Activated T-cell treated with anti-CD3 and anti-CD28 coated beads, Interleukin-2, amount 50 U/mL, for 1 hour (primary cell): ENCODE data around the gene SLC6A8.
A peak's percentile ranks its signal among the peaks of the same experiment; 100 is the strongest.
"Not testable (repeated sequence)": the region's sequence is repeated elsewhere in the genome, so short reads cannot be mapped to it uniquely, and the experiment has no call there.

ENCODE experiments used
- DNase-seq: peaks from one replicate; pipeline ENCODE4 v3.0.0-alpha.2; 2020

SLC6A8 gene

DNA sequence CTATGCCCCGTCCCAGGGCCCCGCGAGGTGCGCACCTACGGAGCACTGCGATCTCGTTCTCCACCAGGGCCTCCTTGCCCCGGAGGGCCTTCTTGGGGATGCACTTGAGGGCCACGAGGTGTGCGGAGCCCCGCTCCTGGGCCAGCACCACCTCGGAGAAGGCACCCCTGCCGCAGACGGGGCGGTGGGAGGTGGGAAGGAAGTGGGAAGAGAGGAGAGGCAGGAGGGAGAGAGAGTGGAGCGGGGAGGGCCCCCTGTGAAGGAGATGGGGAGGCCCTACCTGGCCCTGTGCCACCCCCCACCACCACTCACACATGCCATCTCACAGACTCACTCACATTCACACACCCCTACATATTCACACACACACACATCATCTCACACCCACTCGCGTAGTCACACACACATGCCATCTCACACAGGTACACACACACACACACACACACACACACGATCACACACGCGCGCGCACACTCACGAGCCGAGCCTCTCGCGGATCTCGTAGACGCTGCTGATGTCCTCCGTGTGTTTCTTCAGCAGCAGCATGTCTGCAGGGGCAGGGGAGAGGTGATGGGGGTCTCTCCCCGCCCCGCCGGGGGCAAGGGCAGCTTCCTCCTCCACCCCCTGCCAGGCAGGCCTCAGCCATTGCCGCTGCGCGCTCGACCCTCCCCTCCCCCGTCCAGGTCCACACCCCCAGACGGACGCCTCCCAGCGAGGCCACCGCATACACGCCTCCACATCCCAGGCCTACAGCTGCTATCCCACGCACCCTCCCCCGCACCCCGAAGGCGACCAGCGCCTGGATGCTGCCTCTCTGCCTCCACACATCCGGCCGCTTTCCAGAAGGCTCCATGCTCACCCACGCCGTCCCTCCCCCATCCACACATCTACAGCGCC, 14.9 kb upstream of the SLC6A8 start:
- no peak for DNase-seq

DNA sequence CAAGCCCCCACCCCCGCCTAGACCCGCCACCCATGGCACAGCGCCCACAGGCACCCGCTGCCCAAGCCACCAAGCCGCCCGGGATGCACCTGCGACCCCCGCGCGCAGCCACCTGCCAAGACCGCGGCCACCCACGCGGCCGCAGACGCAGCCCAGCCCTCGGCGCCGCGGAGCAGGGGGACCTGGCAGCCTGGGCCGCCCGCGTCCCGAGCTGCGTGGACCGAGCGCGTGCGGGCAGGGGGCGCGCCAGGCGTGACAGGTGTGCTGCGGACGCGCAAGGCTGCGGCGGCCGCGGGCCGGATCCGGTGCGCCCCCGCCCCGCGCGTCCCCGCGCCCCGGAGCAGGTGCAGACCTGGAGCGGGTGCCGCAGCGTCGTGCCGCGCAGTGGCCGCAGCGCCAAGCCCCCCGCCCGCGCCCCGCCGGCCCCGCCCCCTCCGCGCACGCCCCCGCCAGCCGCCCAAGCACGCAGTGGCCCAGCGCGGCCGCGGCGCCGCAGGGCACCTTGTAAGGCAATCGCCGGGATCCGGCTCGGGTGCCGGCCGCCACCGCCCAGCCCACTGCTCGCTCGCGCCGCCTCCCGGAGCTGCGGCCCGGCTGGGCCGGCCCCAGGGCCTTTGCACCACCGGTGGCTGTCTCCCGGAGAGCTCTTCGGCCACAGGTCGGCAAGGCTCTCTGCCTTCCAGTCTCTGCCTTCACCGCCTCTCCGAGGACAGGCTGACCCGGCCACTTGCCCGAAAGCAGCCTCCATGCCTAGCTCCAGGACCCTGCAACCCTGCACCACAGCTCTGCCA, 14.1 kb upstream of the SLC6A8 start, which contains the start of gene PNCK:
Gene PNCK, minus strand, starts transcription at position 386 of the 791 bp plus-strand sequence. CDS start 737 bp downstream, outside the sequence.
- DNase-seq: no peak

DNA sequence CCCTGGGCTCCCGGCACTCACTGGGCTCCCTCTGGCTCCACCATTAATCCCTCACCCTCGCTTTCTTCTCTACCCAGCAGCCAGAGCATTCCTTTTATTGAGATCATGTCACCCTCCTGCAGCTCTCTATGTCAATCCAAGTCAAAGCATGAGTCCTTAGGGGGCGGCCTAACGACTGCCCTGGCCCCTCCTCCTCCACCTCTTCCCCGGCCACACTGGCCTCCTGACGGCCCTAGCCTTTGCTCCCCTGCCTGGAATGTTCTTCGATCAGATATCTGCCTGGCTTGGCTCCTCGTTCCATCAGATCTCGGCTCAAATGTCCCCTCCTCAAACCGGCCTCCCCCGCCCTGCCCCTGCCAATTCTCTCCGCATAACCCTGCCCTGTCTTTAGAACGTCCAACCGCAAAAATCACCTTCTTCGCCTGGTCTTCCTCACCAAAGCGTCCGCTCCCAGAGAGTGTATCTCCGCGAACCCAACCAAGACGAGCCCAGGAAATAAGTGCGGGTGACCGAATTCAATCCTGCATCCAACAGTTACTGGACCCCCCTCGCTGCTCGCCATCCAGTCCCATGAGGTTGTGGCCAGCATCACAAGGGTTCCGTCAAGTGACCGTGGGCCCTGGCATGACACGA, 13.4 kb upstream of the SLC6A8 start:
- no peak for DNase-seq

DNA sequence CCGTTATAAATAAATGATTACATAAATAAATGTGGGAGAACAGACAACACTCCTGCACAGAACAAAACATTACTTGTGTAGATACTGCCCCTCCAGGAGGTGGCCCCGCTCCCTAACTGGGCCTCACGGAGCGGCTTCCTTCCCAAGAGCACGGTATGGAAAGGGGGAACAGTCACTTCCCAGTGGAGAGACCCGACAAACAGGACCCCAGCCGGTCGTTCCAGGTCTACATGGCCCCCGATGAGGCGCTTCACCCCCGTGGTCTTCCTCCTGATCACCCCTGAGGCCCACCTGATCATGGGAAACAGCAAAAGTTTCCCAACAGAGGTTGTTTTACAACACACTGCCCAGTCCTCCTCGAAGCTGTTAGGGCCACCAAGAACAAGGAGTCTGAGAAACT, 6.6 kb upstream of the SLC6A8 start:
- DNase-seq: no peak

DNA sequence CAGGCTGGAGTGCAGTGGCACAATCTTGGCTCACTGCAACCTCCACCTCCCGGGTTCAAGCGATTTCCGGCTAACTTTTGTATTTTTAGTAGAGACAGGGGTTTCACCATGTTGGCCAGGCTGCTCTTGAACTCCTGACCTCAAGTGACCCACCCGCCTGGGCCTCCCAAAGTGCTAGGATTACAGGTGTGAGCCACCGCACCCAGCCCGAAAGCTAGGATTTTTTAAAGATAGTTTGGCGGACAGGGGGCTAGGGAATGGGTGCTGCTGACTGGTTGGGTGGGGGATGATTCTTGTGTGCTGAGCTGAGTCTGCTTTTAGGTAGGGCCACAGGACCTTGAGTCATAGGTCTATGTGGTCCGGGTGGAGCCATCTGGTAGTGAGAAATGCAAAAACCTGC, 4.2 kb upstream of the SLC6A8 start:
- DNase-seq: not testable (repeated sequence)

DNA sequence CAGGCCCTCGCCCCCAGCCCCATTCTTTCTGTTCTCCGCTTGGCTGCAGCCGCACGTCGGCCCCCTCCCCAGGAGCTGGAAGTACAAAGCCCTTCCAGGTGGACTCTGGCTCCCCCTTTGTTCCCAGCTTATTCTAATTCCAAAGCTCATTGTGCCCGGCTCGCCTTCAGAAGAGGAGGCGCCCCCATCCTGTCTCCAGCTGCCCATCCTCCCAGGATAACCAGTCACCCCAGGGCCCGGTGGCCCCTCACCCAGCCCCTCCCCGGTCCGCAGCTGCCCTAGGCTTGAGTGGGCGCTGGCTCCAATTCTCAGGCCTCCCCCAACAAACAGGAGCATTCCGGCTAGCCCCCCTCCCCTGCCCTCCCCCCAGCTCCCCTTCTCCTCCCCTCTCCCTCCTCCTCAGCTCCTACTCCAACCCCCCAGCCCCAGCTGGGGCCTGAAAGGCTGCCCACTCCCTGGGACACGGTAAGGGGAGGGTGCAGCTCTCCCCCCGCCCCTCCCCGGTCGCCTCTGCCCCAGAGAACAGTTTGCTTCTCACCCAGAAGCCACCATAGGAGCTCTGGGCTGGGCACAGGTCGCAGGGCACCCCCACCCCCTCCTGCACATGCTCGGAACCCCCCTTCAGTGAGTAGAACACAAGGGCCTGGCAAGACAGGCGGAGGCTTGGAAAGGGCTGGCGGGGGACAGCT, 3.1 kb upstream of the SLC6A8 start:
- peak; percentile 12 for DNase-seq

DNA sequence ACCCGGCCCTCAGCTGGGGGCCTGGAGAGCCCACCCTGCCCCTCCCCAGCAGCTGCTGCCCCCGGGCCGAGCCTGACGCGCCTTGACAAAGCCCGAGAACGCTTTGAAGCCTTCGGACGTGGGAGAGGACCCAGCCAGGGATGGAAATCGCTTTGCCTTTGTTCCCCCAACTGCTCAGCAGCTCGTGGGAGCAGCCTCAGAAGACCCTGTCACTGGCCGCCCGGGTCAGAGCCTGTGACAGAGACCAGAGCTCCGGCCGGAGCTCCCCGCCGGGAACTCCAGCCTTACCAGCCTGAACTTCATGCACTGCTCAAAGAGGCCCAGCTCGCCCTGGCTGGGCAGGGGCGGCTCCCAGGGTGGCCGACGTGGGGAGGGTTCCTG, 2.6 kb upstream of the SLC6A8 start:
- DNase-seq: no peak

DNA sequence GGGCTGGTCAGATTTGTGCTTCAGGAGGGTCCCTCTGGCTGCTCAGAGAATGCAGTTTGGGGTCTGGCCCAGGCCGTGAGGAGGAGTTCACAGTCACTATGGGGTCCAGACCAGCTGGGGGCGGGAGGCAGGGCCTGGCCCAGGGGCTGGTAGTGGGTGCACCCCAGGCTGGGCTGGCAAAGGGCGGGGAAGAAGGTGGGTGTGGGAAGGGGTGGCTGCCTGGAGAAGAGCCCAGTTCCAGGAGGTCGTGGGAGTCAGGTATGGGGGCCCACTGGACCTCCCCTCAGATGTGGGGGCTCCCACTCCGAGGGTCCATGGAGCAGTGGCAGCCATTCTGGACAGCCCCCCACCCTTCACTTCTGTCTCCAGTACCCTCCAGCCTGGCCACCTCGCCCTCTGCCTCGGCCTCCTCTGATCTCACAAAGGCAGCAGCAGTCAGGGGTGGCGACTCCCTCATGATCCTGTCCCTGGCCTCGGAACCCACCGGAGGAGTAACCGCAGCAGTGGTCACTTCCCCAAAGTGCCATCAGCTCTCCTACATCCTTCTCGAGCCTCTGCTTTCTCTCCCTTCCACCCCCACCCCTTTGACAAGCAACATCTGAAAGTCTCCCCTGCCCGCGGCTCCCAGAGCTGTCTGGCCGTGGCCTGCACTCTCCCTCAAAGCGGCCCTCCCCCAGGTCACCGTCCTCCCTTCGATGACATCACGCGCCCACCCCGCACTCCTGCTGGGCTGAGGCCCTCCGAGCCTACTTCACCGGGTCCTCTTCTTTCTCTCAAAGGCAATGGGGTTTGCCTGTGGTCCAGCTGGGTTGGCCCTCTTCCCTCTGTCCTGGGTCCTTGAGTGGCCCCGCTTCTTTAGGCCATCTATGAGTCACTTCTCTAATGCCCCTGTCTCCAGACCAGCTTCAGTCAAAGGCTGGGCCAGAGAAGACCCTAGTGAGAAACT, 1.7 kb upstream of the SLC6A8 start:
- no peak for DNase-seq

DNA sequence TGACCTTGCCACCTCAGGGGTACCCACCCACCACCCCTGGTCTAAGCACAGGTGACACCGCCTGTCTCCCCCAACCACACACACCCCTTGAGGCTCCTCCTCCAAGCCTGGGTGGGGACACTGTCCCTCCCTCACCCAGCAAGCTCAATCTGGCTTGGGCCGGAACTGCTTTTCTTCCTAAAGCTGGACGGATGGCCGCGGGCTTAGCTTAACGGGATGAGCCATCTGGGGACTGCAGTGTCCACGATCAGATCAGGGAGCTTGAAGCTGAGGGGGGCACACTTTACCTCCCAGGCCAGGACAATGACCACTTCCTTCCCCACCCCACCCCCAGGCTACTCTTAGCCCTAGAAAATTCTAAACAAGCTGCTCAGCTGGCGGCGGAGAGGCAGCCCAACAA, 1.0 kb upstream of the SLC6A8 start:
- no peak for DNase-seq

DNA sequence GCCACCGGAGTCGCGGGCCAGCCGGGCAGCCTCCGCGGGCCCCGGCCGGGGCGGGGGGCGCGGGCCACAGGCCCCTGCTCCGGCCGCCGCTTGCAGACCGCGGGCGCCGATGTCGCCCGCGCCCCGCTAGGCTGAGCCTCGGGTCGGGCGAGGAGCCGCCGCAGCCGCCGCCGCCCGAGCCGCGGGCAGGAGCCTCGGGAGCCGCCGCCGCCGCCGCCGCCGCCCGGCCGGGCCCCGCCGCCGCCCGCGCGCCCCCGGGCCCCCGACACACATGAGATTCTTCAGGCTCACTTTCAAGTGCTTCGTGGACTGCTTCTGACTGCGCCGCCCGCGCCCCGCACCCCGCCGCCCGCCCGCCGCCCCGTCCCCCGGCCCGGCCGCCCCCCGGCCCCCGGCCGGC, 345 bp downstream of the SLC6A8 start:
- DNase-seq: no peak

DNA sequence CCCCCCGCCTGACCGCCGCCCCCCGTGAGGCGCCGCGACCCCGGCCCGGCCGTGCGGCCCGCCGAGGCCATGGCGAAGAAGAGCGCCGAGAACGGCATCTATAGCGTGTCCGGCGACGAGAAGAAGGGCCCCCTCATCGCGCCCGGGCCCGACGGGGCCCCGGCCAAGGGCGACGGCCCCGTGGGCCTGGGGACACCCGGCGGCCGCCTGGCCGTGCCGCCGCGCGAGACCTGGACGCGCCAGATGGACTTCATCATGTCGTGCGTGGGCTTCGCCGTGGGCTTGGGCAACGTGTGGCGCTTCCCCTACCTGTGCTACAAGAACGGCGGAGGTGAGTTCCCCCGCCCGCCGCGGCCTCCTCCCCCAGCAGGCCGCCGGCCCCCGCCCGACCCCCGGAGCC, 780 bp downstream of the SLC6A8 start:
- no peak for DNase-seq

DNA sequence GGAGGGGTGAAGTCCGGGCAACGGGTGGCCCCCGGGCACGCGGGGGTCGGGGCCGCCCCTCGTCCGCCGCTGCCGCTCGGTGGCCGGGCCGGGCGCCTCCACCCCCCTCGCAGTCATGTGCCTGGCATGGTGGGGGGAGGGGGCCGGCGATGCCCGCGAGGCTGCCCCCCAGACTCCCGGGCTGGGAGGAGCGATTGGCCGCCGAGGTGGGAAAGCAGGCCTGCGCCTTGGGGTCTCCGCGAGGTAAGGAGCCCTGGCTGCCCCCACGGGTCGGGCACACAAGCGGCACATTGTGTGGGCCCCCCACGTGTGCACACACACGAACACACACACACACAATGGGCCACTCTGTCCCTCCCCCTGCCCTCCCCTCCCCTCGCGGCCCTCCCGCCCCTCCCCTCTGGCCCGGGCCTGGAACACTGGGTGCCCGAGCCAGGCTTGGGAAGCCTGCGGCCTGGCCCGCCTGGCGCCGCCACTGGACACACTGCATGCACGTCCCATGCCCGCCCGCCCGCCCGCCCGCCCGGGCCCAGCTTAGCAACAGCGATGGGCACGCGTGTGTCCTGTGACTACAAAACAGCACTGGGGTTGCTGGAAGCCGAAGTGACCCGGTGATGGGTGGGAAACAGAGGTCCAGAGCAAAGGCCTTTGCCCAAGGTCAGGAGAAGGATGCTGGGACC, 1.3 kb downstream of the SLC6A8 start:
- DNase-seq: no peak

DNA sequence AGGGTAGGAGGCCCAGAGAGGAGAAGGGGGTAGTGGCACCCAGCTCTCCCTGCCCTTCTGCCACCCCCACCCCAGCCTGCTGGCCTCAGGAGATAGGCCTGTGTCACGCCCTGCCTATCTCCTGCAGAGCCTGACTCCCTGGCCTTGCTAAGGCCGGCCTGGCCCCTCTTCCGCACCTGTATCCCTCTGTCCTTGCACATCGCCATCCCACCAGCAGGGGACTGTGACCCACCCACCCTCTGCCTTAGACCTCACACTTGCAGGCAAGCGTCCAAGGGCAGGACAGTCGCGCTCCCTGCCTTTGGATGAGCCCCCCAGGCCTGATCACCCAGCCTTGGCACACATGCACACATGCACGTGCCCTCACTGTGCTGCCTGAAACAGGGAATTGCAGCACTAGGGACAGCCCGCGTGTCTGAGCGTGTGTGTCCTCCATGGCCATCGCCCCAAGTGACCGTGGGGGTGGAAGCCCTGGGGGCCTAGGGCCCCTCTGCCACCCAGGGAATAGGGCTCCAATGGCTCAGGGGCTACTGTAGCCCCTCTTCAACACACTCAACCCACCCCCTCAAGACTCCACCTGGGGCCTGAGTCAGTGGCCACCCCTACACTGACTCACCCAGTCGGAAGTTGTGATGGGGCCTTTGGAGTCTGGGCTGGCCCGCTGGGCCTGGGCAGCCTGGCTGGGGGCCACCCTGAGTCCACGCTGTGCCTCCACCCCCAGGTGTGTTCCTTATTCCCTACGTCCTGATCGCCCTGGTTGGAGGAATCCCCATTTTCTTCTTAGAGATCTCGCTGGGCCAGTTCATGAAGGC, 2.1 kb downstream of the SLC6A8 start:
- no peak for DNase-seq

DNA sequence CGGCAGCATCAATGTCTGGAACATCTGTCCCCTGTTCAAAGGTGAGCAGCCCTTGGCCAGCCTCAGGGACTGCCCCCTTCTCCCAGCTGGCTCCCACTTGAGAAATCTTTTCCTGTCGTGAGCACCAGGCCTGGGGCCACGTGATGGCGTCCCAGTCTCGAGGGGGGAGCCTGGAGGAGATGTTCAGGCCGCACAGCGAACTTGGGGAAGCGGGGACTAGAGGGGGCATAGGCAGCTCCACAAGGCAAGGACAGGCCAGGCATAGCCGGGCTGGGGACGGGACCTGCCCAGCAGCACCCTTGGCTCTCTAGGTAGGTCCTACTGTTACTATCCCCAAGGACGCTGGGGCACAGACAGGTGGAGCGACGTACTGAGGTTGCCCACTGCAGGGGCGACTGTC, 2.7 kb downstream of the SLC6A8 start:
- DNase-seq: no peak

DNA sequence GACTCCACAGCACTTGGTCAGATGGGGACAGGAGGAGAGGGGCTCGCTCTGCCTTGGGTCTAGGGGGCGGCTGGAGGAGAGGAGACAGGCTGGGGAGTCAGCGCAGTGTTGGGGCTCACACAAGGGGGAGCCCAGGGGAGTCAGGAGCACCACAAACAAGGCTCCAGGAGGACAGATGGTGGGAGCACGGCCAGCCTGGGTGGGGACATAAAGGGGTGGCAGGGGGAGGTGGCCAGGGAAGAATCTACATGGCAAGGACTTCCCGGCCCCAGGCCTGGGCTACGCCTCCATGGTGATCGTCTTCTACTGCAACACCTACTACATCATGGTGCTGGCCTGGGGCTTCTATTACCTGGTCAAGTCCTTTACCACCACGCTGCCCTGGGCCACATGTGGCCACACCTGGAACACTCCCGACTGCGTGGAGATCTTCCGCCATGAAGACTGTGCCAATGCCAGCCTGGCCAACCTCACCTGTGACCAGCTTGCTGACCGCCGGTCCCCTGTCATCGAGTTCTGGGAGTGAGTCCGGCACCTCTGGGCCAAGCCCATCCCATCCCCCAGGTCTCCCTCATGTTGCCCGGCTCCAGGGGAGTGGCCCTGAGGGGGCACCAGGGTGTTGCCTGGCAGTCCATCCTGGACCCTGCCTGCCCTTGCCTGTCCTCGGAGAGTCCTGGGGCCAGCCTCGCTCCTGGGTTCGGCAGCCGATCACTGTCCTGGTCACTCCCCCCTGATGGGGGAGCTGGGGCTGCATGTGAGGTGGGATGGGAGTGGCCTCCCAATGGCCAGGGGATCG, 3.5 kb downstream of the SLC6A8 start:
- not testable (repeated sequence) for DNase-seq

DNA sequence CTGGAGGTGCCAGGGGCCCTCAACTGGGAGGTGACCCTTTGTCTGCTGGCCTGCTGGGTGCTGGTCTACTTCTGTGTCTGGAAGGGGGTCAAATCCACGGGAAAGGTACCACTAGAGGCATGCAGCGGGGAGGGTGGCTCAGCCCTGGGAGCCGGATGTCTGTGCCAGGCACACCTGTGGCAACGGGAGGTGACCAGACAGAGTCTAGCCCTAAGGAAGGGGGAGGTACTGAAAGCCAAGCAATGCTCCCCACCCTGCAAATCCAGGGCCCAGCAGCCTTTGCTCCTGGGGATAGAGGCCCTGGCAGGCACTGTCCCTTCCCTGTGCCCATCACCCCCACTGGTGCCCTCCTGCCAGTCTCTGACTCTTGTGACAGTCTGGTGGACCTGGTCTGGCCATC, 4.3 kb downstream of the SLC6A8 start:
- no peak for DNase-seq

DNA sequence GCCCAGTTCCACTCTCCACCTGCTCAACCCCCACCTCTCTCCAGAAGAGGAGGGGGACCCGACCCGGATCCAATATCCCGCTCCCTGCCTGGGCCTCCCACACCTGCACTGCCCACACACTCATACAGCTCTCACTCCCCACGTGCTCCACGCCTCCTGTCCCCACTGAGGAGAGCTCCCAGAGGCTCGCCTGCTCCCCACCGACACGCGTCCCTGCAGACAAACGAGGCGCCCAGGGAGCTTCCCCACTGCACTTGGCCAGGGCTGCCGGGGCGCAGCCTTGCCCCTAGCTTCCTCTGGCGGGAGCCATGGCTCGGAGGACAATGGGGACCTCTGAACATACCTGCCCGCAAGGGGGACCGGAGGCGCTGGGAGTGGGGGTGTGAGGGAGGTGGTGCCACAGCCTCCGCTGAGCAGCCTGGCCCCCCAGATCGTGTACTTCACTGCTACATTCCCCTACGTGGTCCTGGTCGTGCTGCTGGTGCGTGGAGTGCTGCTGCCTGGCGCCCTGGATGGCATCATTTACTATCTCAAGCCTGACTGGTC, 5.0 kb downstream of the SLC6A8 start:
- no peak for DNase-seq

DNA sequence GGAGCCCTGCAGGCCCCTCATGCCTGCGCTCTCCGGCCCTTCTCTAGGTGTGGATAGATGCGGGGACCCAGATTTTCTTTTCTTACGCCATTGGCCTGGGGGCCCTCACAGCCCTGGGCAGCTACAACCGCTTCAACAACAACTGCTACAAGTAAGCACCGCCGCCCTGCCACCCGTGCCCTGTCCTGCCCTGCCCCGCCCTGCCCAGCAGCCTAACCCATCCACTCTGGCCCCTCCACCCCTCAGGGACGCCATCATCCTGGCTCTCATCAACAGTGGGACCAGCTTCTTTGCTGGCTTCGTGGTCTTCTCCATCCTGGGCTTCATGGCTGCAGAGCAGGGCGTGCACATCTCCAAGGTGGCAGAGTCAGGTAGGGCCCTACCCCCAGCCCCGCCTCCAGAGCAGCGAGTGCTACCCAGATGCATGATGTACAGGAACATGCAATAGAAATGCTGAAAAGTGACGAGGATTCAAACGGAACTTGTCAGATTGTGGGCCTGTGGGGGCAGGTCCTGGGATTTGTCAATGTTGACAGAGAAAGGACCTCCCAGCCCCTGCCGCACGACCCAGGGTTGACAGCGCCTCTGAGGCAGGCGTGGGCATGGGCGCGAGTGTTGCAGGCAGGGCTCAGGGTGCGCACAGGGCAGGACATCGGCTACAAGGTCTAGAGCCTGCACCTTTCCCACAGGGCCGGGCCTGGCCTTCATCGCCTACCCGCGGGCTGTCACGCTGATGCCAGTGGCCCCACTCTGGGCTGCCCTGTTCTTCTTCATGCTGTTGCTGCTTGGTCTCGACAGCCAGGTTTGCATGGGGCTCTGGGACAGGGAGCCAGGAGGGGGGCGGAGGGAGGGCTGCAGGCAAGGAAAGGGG, 5.7 kb downstream of the SLC6A8 start:
- DNase-seq: no peak
